NOMO-1 treated with dmso at 0.1 percent for 144 hours (cell line): Measurements from ENCODE around the gene DSCAM.

ENCODE experiments used
- DNase-seq: peaks from one replicate; lab custom pipeline; 2025; ENCODE audit not compliant: unreplicated experiment; lab: John Stamatoyannopoulos, UW

The DSCAM gene

GRCh38 chr21:40618191-40618973 is 228.6 kb downstream of the DSCAM start:
- no peak for DNase-seq

GRCh38 chr21:40616377-40616704 is 230.6 kb downstream of the DSCAM start:
- no peak for DNase-seq

DNA sequence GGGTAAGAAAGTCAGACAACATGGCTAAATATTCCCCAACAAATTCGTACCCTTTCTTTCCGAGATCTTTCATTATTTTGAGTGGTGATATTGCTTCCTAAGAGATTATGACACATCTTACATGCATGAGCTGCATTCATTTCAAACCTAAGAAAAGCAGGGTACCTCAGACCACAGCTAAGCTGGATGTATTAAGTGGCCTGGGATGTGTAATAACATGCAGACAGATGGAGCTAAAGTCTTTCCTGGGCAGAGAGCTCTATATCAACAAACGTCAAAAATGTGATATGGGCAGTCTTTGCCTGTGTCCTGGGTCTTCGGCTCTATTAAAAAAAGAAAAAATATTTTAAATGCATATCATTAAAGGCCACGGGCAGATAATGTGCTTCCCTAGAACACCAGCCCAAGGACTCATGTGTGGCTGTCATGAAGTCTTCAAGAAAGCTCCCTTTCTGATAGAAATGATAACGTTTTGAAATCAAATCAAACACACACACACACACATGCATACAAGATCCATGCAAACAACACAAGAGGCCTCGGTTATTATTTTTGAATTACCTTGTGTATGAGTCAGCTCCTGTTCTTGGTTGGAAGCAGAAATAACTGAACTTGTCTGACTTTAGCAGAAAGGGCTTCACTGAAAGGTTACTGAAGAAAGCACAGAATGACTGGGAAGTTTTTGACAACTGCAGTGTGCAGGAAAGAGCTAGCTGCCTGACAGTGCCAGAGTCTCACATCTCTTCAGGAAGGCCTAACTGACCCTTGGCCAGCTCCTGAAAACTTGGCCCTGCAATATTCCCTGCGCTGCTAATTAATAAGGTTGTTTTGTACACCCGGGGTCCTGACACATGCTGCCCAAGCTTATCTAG is 231.2 kb downstream of the DSCAM start:
- no peak for DNase-seq

DNA sequence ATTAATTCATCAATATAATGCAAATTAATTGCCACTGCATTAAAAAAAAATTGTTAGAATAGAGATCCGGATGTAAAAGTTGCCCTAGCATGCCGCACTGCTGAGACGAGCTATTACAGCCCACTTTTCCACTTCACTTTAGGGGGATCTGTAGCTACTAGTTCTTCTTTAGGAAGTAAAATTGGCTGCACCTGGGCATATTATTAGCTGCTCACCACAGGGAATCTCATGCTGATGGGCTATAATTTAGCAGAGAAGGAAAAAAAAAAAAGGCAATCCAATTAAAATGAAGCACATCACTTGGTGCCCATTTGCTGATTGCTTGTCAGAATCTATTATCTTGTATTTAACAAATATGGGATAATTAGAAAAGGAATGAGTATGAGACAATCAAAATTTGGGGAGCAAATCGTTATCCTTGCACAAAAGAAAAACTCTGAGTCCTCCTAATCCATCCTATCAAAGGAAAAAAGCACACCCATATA is 233.4 kb downstream of the DSCAM start:
- no peak for DNase-seq

- no peak for DNase-seq
These were observed 236.6 kb downstream of the DSCAM start for GRCh38 chr21:40610345-40610744.

DNA sequence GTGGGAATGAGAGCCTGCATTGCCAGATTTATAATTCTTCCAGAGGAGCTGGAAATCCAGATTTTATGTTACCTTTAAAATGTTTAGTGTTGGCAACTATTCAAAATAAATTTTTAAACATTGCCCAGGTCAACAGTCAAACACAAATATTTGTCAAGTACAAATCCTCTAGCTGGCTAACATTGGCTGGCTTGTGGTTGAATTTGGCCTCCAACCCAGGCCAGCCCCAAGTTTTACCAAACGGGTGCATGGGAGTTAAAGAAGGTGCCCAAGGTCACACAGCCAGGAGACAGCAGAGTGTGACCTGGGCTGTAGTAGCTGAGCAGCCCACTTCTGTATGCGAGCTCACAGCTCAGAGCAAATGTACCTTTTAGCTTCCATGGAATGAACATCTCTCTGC is 240.6 kb downstream of the DSCAM start:
- DNase-seq: no peak

DNA sequence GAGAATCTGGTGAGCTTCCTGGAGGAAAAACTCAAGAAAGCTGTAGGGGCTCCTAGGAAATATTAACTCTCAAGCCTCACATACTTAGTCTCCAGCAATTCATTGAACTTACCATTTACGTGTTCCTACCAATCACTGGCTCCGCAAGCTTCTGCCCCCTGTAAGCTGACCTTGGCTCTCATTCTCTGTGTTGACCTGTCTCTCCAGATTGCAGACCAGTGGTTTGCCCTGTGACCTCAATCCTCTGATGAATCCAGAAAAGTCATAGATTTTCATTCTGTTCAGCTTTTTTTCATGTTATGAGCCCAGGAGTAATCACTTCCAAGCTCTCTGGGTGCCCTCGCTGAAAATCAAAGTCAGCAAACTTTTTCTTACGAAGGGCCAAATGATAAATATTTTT is 241.9 kb downstream of the DSCAM start:
- DNase-seq: no peak

GRCh38 chr21:40603774-40604173 is 243.2 kb downstream of the DSCAM start:
- no peak for DNase-seq

DNA sequence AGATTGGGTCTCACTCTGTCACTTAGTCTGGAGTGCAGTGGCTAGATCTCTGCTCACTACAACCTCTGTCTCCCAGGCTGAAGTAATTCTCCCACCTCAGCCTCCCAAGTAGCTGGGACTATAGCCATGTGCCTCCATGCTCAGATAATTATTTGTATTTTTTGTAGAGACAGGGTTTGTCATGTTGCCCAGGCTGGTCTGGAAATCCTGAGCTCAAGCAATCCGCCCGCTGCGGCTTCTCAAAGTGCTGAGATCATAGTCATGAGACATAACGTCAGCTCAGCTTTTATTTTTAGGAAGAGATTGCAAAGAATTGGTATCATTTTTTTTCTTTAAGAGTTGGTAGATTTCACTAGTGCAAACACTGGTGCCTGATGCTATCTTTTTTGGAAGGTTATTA is 244.9 kb downstream of the DSCAM start:
- DNase-seq: no peak

DNA sequence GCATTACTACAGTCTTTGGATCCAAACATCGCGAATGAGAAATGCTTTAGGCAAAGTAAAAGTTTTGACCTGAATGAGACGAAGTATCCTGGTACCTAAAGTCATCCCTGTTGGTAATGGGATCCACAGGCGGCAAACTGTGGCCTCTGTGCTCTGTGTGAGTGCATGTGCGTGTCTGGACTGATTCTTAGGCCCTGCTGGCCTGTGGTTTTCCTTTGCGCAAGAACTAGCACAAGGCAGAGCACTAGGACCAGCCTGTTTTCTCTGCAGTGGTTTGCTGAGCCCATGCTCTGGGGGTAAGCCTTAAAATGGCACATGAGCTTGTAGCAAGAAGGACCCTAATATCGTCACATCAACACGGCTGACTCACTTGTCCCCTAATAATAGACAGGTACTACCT is 251.2 kb downstream of the DSCAM start:
- DNase-seq: no peak

GRCh38 chr21:40587736-40588346 is 259.1 kb downstream of the DSCAM start:
- no peak for DNase-seq

- DNase-seq: no peak
These were observed 260.4 kb downstream of the DSCAM start for GRCh38 chr21:40586575-40586974.

- no peak for DNase-seq
These were observed 269.5 kb downstream of the DSCAM start for GRCh38 chr21:40577285-40578043.

- no peak for DNase-seq
These were observed 271.0 kb downstream of the DSCAM start for GRCh38 chr21:40575976-40576375.

DNA sequence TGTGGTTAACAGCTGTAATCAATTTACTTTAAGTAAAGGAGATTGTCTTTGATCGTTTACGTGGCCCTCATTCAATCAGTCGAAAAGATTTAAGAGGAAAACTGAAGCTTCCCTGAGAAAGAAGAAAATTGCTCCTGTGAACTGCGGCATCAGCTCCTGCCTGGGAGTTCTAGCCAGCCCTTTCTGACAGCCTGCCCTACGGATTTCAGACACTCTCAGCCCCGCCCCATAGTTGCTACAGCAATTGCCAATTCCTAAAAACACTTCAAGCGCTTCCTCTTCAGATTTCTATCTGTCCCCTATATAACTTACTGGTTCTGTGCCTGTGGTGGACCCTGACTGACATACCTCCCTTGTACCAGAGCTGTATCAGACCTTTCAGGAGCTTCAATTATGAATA is 277.6 kb downstream of the DSCAM start:
- no peak for DNase-seq

DNA sequence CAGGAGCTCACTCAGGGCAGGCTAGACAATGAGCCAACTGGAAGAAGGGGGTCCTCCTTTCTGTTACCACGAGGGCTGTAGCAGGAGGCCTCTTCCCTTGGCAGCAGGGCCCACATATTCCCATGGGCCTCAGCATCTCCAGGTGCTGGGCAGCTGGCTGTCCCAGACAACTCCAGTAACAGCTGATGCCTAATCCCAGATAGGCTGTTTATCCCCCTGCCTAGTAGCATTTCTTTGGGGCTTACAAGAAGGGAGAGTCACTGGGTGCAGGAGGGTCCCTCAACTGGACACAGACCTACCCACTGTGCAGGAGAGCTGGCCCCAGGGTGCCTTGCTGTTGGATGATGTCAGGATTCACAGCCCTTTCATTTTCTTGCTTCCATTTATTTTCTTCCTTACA is 278.2 kb downstream of the DSCAM start:
- no peak for DNase-seq

DNA sequence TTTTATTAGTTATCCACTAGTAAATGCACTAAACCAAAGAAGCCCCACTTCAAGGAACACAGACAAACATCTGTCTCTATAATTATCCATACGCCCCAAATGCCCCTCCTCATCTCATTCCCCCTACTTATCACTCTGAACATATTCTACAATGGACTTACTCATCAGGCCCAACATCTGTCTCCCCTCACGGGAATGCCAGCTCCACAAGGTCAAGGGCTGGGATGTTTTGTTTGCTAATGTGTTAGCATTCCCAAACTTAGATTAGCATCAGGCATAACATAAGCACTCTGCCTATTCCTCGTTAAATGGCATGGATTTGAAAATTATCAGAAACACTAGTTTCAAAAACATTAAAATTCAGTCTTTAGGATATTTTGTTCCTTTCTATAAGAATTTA is 279.5 kb downstream of the DSCAM start:
- DNase-seq: no peak

DNA sequence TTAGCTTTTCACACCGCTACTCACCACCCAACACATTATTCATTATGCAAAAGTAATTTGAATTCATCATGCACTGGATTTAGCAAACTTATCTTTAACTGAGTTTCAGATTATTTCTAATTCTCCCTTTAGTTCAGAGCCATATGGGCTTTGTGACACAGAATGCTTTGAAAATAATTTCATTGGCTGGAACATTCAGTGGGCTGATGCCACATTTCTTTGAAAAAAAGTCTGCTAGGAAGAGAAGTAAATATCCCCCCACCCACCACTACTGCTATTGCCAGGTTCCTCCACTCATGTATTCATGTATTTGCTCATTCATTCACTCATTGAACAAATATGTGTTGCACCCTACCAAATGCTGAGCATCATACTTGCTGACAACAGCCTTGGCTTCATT is 280.5 kb downstream of the DSCAM start:
- DNase-seq: no peak

GRCh38 chr21:40564318-40564717 is 282.6 kb downstream of the DSCAM start:
- no peak for DNase-seq

GRCh38 chr21:40563900-40564299 is 283.1 kb downstream of the DSCAM start:
- DNase-seq: no peak
